ENCODE measurements around the gene CABLES2. TPM values are rescaled to one million over a fixed set of nuclear protein-coding genes. Genes with fewer than 3 reads are reported as not detected.
A peak's percentile ranks its signal among the peaks of the same experiment; 100 is the strongest.

Gene CABLES2
- total and polyA plus RNA-seq, 9 of the 15 experiments (the other 6 are each of a cell fraction or from before 2014, with no cell fraction given): 0.46 to 4.2 (median 1.6) TPM

DNA sequence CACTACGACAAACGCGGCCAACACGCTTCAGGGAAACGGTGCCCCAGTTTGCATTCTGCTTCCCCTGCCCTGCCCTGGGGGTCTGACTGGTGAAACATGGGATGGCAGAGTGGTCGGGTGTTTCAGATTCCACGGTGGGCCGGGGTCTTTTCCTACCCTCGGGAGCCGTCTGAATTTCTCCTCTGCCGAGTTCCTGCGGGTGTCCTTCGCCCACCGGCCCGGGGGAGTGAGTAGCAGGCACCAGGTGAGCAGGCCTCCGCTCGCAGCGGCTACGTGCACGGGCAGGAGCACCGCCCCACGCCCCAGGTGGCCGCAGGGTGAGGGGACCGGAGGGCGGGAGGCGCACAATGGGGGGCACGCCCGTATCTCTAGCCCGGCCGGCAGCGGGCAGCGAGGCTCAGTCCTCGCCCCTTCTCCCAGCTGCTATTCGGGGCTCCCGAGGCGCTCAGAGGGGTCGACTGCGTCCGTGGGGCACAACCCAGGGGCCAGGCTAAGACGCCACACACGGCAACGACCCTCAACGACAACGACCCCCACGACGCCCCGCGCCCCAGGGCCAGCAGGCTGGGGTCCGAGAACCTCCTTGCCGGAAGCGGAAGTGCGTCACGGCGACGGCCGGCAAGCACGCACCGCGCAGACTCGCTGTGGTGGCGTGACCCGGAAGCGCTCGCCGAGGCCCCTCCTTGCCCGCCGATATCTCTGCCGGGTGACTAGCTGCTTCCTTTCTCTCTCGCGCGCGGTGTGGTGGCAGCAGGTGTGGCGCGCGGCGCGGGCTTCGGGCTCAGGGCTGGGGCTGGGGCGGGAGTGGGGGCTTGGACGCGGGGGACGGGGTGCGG lies 20.5 kb downstream of the CABLES2 start, which contains the start of gene RPS21 (continued):
- TF ChIP-seq, protein P1, sequence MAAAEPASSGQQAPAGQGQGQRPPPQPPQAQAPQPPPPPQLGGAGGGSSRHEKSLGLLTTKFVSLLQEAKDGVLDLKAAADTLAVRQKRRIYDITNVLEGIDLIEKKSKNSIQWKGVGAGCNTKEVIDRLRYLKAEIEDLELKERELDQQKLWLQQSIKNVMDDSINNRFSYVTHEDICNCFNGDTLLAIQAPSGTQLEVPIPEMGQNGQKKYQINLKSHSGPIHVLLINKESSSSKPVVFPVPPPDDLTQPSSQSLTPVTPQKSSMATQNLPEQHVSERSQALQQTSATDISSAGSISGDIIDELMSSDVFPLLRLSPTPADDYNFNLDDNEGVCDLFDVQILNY (CRISPR knock-in tag; IDR thresholded peaks at IDR 0.05): no peak
- no peak for TF ChIP-seq TARDBP (IDR thresholded peaks at IDR 0.05)
- TF ChIP-seq, protein P2, sequence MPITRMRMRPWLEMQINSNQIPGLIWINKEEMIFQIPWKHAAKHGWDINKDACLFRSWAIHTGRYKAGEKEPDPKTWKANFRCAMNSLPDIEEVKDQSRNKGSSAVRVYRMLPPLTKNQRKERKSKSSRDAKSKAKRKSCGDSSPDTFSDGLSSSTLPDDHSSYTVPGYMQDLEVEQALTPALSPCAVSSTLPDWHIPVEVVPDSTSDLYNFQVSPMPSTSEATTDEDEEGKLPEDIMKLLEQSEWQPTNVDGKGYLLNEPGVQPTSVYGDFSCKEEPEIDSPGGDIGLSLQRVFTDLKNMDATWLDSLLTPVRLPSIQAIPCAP (CRISPR knock-in tag; IDR thresholded peaks at IDR 0.05; ENCODE audit: borderline replicate concordance): no peak
- TF ChIP-seq HOXB6 (CRISPR knock-in tag; IDR thresholded peaks at IDR 0.05; ENCODE audit: borderline replicate concordance): no peak
- no peak for TF ChIP-seq DNMT1 (IDR thresholded peaks at IDR 0.05)
- TF ChIP-seq SRSF9 (IDR thresholded peaks at IDR 0.05; ENCODE audit: borderline replicate concordance, low read depth, low read length): no peak
- no peak for TF ChIP-seq NFATC3 (IDR thresholded peaks at IDR 0.05)
- TF ChIP-seq, protein P3, sequence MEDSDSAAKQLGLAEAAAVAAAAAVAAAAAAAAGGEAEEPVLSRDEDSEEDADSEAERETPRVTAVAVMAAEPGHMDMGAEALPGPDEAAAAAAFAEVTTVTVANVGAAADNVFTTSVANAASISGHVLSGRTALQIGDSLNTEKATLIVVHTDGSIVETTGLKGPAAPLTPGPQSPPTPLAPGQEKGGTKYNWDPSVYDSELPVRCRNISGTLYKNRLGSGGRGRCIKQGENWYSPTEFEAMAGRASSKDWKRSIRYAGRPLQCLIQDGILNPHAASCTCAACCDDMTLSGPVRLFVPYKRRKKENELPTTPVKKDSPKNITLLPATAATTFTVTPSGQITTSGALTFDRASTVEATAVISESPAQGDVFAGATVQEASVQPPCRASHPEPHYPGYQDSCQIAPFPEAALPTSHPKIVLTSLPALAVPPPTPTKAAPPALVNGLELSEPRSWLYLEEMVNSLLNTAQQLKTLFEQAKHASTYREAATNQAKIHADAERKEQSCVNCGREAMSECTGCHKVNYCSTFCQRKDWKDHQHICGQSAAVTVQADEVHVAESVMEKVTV (CRISPR knock-in tag; IDR thresholded peaks at IDR 0.05): no peak
- TF ChIP-seq, protein P4, sequence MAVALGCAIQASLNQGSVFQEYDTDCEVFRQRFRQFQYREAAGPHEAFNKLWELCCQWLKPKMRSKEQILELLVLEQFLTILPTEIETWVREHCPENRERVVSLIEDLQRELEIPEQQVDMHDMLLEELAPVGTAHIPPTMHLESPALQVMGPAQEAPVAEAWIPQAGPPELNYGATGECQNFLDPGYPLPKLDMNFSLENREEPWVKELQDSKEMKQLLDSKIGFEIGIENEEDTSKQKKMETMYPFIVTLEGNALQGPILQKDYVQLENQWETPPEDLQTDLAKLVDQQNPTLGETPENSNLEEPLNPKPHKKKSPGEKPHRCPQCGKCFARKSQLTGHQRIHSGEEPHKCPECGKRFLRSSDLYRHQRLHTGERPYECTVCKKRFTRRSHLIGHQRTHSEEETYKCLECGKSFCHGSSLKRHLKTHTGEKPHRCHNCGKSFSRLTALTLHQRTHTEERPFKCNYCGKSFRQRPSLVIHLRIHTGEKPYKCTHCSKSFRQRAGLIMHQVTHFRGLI (CRISPR knock-in tag; IDR thresholded peaks at IDR 0.05): no peak
- no peak for TF ChIP-seq CBFA2T3 (IDR thresholded peaks at IDR 0.05)
- no peak for TF ChIP-seq NELFE (IDR thresholded peaks at IDR 0.05; ENCODE audit: insufficient read depth, insufficient read length)
- TF ChIP-seq SNRNP70 (optimal IDR thresholded peaks at IDR 0.05; ENCODE audit: low read depth, low read length): no peak
- TF ChIP-seq TGIF2 (CRISPR knock-in tag; IDR thresholded peaks at IDR 0.05): peak; percentile 36; the same call in 1 of the 2 replicates
- TF ChIP-seq POU5F1 (IDR thresholded peaks at IDR 0.05; ENCODE audit: borderline replicate concordance, low read depth, low read length, partially characterized antibody): no peak
- no peak for TF ChIP-seq SIRT6 (IDR thresholded peaks at IDR 0.05; ENCODE audit: low read depth, low read length)
- peak in 1 of 2 experiments; percentile 98; a peak in 2 of 4 replicates for TF ChIP-seq KDM4B (IDR thresholded peaks at IDR 0.05; ENCODE audit: borderline replicate concordance in 2 of 2, low read depth in 1 of 2)
- TF ChIP-seq TAF15 (IDR thresholded peaks at IDR 0.05; ENCODE audit: low read depth, low read length): no peak
- no peak for TF ChIP-seq KLF1 (tag; IDR thresholded peaks at IDR 0.05)
- no peak for TF ChIP-seq ZBTB8A (IDR thresholded peaks at IDR 0.05; ENCODE audit: partially characterized antibody)
- TF ChIP-seq, protein P5, sequence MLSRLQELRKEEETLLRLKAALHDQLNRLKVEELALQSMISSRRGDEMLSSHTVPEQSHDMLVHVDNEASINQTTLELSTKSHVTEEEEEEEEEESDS (CRISPR knock-in tag; IDR thresholded peaks at IDR 0.05): no peak
- TF ChIP-seq, protein P6, sequence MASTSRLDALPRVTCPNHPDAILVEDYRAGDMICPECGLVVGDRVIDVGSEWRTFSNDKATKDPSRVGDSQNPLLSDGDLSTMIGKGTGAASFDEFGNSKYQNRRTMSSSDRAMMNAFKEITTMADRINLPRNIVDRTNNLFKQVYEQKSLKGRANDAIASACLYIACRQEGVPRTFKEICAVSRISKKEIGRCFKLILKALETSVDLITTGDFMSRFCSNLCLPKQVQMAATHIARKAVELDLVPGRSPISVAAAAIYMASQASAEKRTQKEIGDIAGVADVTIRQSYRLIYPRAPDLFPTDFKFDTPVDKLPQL (IDR thresholded peaks at IDR 0.05; ENCODE audit: extremely low read depth, insufficient read length): peak; percentile 17
- TF ChIP-seq ZKSCAN1 (IDR thresholded peaks at IDR 0.05; ENCODE audit: low read depth, low read length): no peak
- peak; percentile 92 to 94 for TF ChIP-seq NRF1 (conservative IDR thresholded peaks at IDR 0.05 in 1 of 2, IDR thresholded peaks at IDR 0.05 in 1 of 2)

Data from K562 (cell line).